Measurements from ENCODE around the gene TMEM271.

The TMEM271 gene

DNA sequence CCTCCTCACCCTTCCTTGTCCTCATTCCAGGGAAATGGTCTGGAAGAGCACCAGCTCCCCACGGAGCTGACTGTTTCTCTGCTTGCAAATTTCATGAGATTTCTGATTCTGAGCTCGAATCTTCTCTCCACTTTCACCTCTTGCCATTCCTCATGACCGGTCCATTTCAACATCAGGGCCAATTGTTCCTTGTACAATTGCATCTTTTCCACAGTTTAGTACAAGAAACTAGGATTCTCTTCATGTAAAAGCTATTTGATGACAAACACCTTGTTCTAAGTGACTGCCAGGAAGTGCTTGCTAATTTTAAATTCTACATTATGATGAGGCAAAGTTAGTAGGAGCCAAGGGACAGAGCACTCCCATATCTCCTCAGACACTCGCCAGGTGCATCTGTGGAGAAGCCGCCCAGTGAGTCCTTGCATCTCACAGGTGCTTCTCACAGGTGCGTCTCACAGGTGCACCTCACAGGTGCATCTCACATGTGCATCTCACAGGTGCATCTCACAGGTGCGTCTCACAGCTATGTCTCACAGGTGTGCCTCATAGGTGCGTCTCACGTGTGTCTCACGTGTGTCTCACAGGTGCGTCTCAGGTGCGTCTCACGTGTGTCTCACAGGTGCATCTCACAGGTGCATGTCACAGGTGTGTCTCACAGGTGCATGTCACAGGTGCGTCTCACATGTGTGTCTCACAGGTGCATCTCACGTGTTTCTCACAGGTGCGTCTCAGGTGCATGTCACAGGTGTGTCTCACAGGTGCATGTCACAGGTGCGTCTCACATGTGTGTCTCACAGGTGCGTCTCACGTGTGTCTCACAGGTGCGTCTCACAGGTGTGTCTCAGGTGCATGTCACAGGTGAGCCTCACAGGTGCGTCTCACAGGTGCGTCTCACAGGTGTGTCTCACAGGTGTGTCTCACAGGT lies 46.2 kb upstream of the TMEM271 start:
- TF ChIP-seq, protein P1, sequence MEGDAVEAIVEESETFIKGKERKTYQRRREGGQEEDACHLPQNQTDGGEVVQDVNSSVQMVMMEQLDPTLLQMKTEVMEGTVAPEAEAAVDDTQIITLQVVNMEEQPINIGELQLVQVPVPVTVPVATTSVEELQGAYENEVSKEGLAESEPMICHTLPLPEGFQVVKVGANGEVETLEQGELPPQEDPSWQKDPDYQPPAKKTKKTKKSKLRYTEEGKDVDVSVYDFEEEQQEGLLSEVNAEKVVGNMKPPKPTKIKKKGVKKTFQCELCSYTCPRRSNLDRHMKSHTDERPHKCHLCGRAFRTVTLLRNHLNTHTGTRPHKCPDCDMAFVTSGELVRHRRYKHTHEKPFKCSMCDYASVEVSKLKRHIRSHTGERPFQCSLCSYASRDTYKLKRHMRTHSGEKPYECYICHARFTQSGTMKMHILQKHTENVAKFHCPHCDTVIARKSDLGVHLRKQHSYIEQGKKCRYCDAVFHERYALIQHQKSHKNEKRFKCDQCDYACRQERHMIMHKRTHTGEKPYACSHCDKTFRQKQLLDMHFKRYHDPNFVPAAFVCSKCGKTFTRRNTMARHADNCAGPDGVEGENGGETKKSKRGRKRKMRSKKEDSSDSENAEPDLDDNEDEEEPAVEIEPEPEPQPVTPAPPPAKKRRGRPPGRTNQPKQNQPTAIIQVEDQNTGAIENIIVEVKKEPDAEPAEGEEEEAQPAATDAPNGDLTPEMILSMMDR (IDR thresholded peaks at IDR 0.05; ENCODE audit: borderline replicate concordance, control extremely low read depth, extremely low read depth, insufficient read depth, missing control alignments) = no peak
- in situ Hi-C loops (cut with MboI; ENCODE audit: low sequenced_read_pairs, unreplicated experiment) = no loop called here
- no peak for DNase-seq (ENCODE audit: low spot score)

DNA sequence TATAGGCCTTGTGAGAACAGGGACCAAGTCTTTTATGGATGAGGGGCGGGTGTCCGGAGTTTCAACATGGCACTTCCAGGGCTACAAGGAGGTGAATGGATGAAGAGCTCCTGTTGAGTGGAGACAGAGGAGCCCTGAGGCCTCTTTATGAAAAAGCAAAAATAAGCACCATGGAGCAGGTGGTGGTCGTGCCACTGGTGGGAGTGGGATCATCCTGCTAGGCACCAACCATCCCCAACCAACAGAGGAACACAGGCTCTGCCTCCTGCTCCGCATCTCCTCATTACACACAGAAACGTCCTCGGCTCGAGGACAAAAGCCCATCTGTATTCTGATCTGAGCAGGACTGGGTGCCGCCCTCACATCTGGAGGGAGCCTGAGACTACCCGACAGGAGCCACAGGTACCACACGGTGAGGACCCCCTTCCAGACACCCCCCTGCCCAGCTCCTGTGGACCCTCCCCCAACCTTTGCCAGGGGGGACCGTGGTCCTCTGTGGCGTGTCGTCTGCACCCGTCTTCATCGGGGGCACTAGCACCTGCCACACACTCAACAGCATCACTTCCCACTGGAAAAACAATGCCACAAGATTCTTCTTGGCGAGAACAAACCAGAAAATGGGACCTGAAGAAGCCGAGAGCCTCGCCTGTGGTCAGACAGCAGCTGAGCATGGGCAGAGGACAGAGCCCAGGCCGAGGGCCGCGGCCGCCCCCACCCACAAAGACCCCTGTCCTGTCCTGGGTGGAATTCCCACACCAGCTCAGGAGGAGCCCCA lies 45.4 kb upstream of the TMEM271 start:
- in situ Hi-C loops (cut with MboI; ENCODE audit: low sequenced_read_pairs, unreplicated experiment) = no loop called here
- TF ChIP-seq, protein P1 (IDR thresholded peaks at IDR 0.05; ENCODE audit: borderline replicate concordance, control extremely low read depth, extremely low read depth, insufficient read depth, missing control alignments) = no peak
- no peak for DNase-seq (ENCODE audit: low spot score)

DNA sequence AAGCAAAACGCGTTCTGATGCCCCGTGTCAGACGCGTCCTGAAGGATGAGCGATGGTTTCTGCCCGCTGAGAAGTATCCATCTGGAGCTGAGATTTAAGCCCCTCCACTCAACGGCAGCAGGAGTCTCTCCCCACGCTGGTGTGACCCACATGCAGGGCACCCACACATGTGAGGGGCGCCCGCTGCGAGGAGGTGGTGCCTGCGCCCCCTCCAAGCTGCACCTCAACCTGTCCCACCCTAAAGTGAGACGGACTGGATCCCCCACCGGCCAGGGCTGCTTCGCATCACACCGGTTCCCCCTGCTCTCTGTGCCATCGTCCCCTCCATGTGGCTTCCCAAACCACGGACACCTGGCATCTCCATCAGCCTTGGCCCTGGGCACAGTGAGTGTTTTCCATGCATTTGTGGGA lies 44.8 kb upstream of the TMEM271 start:
- TF ChIP-seq, protein P1 (IDR thresholded peaks at IDR 0.05; ENCODE audit: borderline replicate concordance, control extremely low read depth, extremely low read depth, insufficient read depth, missing control alignments) = no peak
- in situ Hi-C loops (cut with MboI; ENCODE audit: low sequenced_read_pairs, unreplicated experiment) = no loop called here

DNA sequence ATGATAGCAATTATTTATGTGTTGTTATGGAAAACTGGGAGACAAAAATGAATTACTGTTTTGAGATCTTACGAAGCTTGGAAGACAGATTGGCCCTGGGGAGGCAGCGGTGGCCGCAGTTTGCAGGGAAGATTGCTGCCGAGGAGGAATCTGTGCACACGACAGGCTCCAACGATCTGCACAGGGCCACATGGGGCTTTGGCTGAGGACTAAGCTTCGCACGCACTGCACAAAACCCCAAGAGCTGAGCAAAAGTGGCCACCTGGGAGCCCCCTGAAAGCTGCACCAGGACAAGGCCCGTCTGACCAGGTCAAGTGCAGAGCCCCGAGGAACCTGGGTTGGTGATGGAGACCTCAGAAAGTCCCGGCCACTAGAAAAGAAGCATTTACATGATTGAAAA lies 44.1 kb upstream of the TMEM271 start:
- in situ Hi-C loops (cut with MboI; ENCODE audit: low sequenced_read_pairs, unreplicated experiment) = no loop called here
- TF ChIP-seq, protein P1 (IDR thresholded peaks at IDR 0.05; ENCODE audit: borderline replicate concordance, control extremely low read depth, extremely low read depth, insufficient read depth, missing control alignments) = no peak
- DNase-seq (ENCODE audit: low spot score) = no peak

More for the DNA sequence above, 44.8 kb upstream of the TMEM271 start:
- DNase-seq (ENCODE audit: low spot score) = no peak

DNA sequence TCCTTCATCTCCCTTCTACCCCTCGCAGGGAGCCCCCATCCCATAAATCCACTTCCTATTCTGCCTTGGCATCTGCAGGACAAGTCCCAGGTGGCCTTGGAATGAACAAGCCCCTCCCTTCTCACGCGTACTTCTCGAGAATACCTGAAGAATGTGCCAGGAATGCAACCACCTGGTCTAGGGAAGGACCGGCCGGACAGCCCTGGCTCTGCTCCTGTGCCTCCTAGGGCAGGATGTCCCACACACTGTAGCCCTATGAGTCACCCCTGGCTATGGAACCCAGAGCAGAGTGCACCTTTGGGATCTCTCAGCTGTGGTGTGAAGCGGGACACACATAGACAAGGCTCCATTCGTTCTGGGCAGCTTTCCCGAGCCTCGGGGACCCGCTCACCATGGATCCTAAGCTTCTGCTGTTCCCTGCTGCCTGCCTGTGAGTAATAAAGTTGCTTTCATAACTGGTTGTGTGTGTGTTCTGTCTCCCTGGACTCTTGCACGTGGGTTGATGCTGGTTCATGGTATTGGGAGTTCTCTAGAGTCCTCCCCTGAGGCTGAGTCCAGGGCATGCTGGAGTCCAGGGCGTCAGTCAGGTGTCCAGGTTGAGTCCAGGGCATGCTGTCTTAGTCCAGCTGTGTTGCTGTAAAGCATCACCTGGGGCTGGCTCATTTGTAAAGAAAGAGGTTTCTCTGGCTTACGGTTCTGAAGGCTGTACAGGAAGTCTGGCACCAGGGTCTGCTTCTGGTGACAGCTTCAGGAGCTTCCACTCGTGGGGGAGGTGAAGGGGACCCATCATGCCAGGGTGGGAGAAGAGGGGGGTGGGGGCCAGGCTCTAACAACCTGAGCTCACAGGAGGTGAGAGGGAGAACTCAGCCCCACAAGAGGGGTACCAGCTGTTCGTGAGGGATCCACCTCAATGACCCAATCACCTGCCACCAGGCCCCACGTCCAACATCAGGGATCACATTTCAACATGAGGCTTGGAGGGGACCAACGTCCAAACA lies 41.8 kb upstream of the TMEM271 start:
- in situ Hi-C loops (cut with MboI; ENCODE audit: low sequenced_read_pairs, unreplicated experiment) = no loop called here
- TF ChIP-seq, protein P1 (IDR thresholded peaks at IDR 0.05; ENCODE audit: borderline replicate concordance, control extremely low read depth, extremely low read depth, insufficient read depth, missing control alignments) = no peak
- no peak for DNase-seq (ENCODE audit: low spot score)
